IMR-90 (cell line): ENCODE results near the gene TTC19. TPM values are rescaled to one million over a fixed set of nuclear protein-coding genes. Genes with fewer than 3 reads are reported as not detected.

Experiments
- ATAC-seq: fragments of 200-7000 bp; cut with Tn5 transposase; 2 replicates; pipeline ENCODE4 v1.9.1; 2020; ENCODE audit warnings: low read depth, mild to moderate bottlenecking, moderate library complexity
- BruUV-seq: library from RNA; stranded (reverse); fragments of 400-500 nt; replicated peaks from 2 replicates; lab custom pipeline; 2021; lab: Mats Ljungman, UMichigan
- CTCF ChIA-PET: fragments of 300-600 bp; formaldehyde crosslinking; extraction: SDS; loops from one replicate; lab custom pipeline; 2021; ENCODE audit warnings: antibody characterized with exemption; lab: Yijun Ruan, JAX
- POLR2A ChIA-PET: fragments of 300-600 bp; sonication (Branson Sonifier 250); formaldehyde crosslinking; loops from one replicate; lab custom pipeline; 2022; ENCODE audit warnings: antibody characterized with exemption; ENCODE audit not compliant: unreplicated experiment; lab: Charles Lee
- DNase-seq: peaks from one replicate; pipeline ENCODE4 v3.0.0; 2013
- H2AFZ ChIP-seq: replicated peaks from 2 replicates; pipeline ENCODE3; 2013; ENCODE audit warnings: low read length, mild to moderate bottlenecking; ENCODE audit not compliant: poor library complexity
- H2AK5ac ChIP-seq: 2 replicates; pipeline ENCODE4 v1.6.1; 2013; ENCODE audit warnings: low read depth, low read length, inconsistent platforms
- H2AK9ac ChIP-seq: replicated peaks from 2 replicates; pipeline ENCODE3; 2013; ENCODE audit warnings: mild to moderate bottlenecking, low read depth, low read length, moderate library complexity; ENCODE audit not compliant: poor library complexity
- H2BK120ac ChIP-seq: 2 replicates; pipeline ENCODE4 v1.6.1; 2013; ENCODE audit warnings: low read depth, low read length, inconsistent platforms
- H2BK15ac ChIP-seq: 3 replicates; pipeline ENCODE4 v1.6.1; 2013; ENCODE audit warnings: low read depth, low read length, inconsistent platforms
- H2BK20ac ChIP-seq: 2 replicates; pipeline ENCODE4 v1.6.1; 2013; ENCODE audit warnings: low read depth, mild to moderate bottlenecking, inconsistent platforms, low read length, moderate library complexity
- H2BK5ac ChIP-seq: 2 replicates; pipeline ENCODE4 v1.6.1; 2013; ENCODE audit warnings: mild to moderate bottlenecking, low read depth, low read length, inconsistent platforms; ENCODE audit not compliant: poor library complexity, severe bottlenecking
- H3K14ac ChIP-seq: replicated peaks from 2 replicates; pipeline ENCODE4 v1.6.1; 2013; ENCODE audit warnings: low read depth, low read length, inconsistent platforms
- H3K18ac ChIP-seq: 2 replicates; pipeline ENCODE4 v1.6.1; 2013; ENCODE audit warnings: low read depth, low read length, control low read depth
- H3K23ac ChIP-seq: 2 replicates; pipeline ENCODE4 v1.6.1; 2013; ENCODE audit warnings: low read depth, low read length, inconsistent platforms
- H3K27ac ChIP-seq: 2 replicates; pipeline ENCODE4 v1.5.1; 2013; ENCODE audit warnings: mild to moderate bottlenecking, control low read depth, low read length; ENCODE audit not compliant: insufficient read depth
- H3K27me3 ChIP-seq: 2 replicates; pipeline ENCODE4 v1.6.1; 2013; ENCODE audit warnings: low read length; ENCODE audit not compliant: control insufficient read depth, insufficient read depth
- H3K36me3 ChIP-seq: 2 replicates; pipeline ENCODE4 v1.6.1; 2013; ENCODE audit warnings: low read length, mixed read lengths; ENCODE audit not compliant: control insufficient read depth, insufficient read depth
- H3K4ac ChIP-seq: 2 replicates; pipeline ENCODE4 v1.6.1; 2013; ENCODE audit warnings: low read depth, low read length, inconsistent platforms
- H3K4me1 ChIP-seq: 2 replicates; pipeline ENCODE4 v1.6.1; 2013; ENCODE audit warnings: low read length, mixed read lengths; ENCODE audit not compliant: control insufficient read depth, insufficient read depth
- H3K4me2 ChIP-seq: 2 replicates; pipeline ENCODE4 v1.6.1; 2013; ENCODE audit warnings: low read depth, mild to moderate bottlenecking, control low read depth, low read length, moderate library complexity
- H3K4me3 ChIP-seq: 2 replicates; pipeline ENCODE4 v1.5.1; 2013; ENCODE audit warnings: low read depth, mild to moderate bottlenecking, control low read depth, low read length, moderate library complexity; ENCODE audit not compliant: insufficient read depth
- H3K56ac ChIP-seq: 2 replicates; pipeline ENCODE4 v1.6.1; 2013; ENCODE audit warnings: low read length, inconsistent platforms; ENCODE audit not compliant: insufficient read depth; ENCODE audit errors: extremely low read depth
- H3K79me1 ChIP-seq, 2 experiments: 2 replicates each; pipeline ENCODE4 v1.6.1; 2013; ENCODE audit warnings: low read length in 2 of 2, inconsistent platforms in 1 of 2, low read depth in 1 of 2
- H3K9ac ChIP-seq: 2 replicates; pipeline ENCODE4 v1.6.1; 2013; ENCODE audit warnings: low read depth, low read length, control low read depth
- H3K9me1 ChIP-seq: 2 replicates; pipeline ENCODE4 v1.6.1; 2013; ENCODE audit warnings: low read length, inconsistent platforms; ENCODE audit not compliant: insufficient read depth
- H3K9me3 ChIP-seq: 2 replicates; pipeline ENCODE4 v1.6.1; 2013; ENCODE audit warnings: low read length; ENCODE audit not compliant: control insufficient read depth, insufficient read depth
- H4K20me1 ChIP-seq: 2 replicates; pipeline ENCODE4 v1.6.1; 2013; ENCODE audit warnings: low read length, inconsistent platforms; ENCODE audit not compliant: insufficient read depth
- H4K5ac ChIP-seq: 2 replicates; pipeline ENCODE4 v1.6.1; 2013; ENCODE audit warnings: mild to moderate bottlenecking, low read depth, low read length, control low read depth
- H4K8ac ChIP-seq, 2 experiments: 2 replicates each; pipeline ENCODE4 v1.6.1; 2013; ENCODE audit warnings: low read depth in 2 of 2, low read length in 2 of 2, control low read depth in 1 of 2, inconsistent platforms in 1 of 2
- H4K91ac ChIP-seq: 2 replicates; pipeline ENCODE4 v1.6.1; 2013; ENCODE audit warnings: low read depth, low read length, inconsistent platforms; ENCODE audit not compliant: insufficient read depth
- BHLHE40 ChIP-seq: fragments of 150-350 bp; IDR thresholded peaks from 2 replicates; pipeline ENCODE4 v1.6.1; 2016; ENCODE audit warnings: mild to moderate bottlenecking, low read depth, low read length
- CTCF ChIP-seq: conservative IDR thresholded peaks from 2 replicates; pipeline ENCODE4 v1.5.1; 2012; ENCODE audit warnings: mild to moderate bottlenecking, low read depth, low read length, improper control_type of control experiment
- FOS ChIP-seq: fragments of 150-350 bp; IDR thresholded peaks from 2 replicates; pipeline ENCODE4 v1.6.1; 2016; ENCODE audit warnings: low read depth, low read length
- MAFK ChIP-seq: IDR thresholded peaks from 2 replicates; pipeline ENCODE4 v1.6.1; 2012; ENCODE audit warnings: low read depth, low read length, improper control_type of control experiment
- MAZ ChIP-seq: IDR thresholded peaks from 2 replicates; pipeline ENCODE4 v1.6.1; 2012; ENCODE audit warnings: low read depth, mild to moderate bottlenecking, low read length, improper control_type of control experiment, moderate library complexity, borderline replicate concordance
- NFE2L2 ChIP-seq: fragments of 150-350 bp; IDR thresholded peaks from 2 replicates; pipeline ENCODE4 v1.6.1; 2016; ENCODE audit warnings: low read depth, mild to moderate bottlenecking, low read length
- POLR2A ChIP-seq: IDR thresholded peaks from 2 replicates; pipeline ENCODE4 v1.6.1; 2012; ENCODE audit warnings: mild to moderate bottlenecking, low read depth, low read length
- RAD21 ChIP-seq: IDR thresholded peaks from 2 replicates; pipeline ENCODE4 v1.6.1; 2012; ENCODE audit warnings: low read length, improper control_type of control experiment
- WGBS, 2 experiments: methylation state at CpG; one replicate each; pipeline versions ENCODE4 v1.1.5 to v1.1.7; 2013; ENCODE audit warnings: missing lambda C conversion rate in 2 of 2; ENCODE audit not compliant: insufficient read length in 1 of 2; ENCODE audit errors: extremely low coverage in 2 of 2; 5-methylcytosine and 5-hydroxymethylcytosine counted together
- dilution Hi-C: fragments of 300-500 bp; cut with HindIII; formaldehyde crosslinking; loops from one replicate; pipeline ENCODE4 v1.14.3; 2018; ENCODE audit warnings: low sequenced_read_pairs; ENCODE audit not compliant: unreplicated experiment
- in situ Hi-C: fragments of 300-500 bp; cut with MboI; formaldehyde crosslinking; loops from 3 replicates; pipeline ENCODE4 v1.14.3; 2019; ENCODE audit warnings: low sequenced_read_pairs, inconsistent platforms, mixed read lengths
- intact Hi-C: fragments of 100-400 bp; cut with micrococcal nuclease; formaldehyde crosslinking; loops from 2 replicates; pipeline ENCODE4 v1.10.0; 2022
- polyA plus RNA-seq, 3 experiments: library from polyadenylated mRNA; depleted of rRNA; stranded (reverse); fragments of >200 nt; gene quantifications; 2 replicates each; pipeline ENCODE4 v1.2.3, GENCODE V29; 2012; ENCODE audit warnings: low replicate concordance in 1 of 3
- total RNA-seq: library from RNA; depleted of rRNA; stranded (reverse); fragments of >200 nt; gene quantifications from 2 replicates; pipeline ENCODE4 v1.2.3, GENCODE V29; 2012
- TF ChIP-seq, protein P1 (sequence below): fragments of 150-350 bp; IDR thresholded peaks from 2 replicates; pipeline ENCODE4 v1.6.1; 2016; ENCODE audit warnings: low read depth, mild to moderate bottlenecking, low read length, moderate library complexity, borderline replicate concordance
- TF ChIP-seq, protein P2 (sequence below): fragments of 150-350 bp; IDR thresholded peaks from 2 replicates; pipeline ENCODE4 v1.6.1; 2017; ENCODE audit warnings: mild to moderate bottlenecking, antibody characterized with exemption, low read length, low read depth

Gene TTC19
- total and polyA plus RNA-seq, 2 of the 4 experiments (the other 2 are of a cell fraction), result 8.3 to 12.9 TPM

DNA sequence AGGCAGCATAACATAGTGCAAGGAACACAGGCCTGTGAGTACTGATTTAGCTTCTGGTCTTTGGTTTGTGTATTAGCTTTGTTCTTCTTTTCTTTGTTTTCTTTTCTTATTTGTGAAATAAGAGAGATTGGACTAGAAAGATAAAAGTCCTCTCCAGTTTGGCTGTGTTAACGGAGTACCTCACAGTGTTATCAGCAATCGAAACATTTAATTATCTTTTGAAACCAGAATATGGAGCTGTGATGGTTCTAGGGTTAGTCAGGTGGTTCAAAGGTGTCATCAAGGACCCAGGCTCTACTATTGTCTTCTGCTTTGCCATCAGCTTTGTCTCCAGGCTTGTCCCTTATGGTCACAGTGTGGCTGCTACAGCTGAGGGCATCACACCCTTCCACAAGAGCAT, 29.1 kb upstream of the TTC19 start:
- Histone ChIP-seq H2BK120ac (no peak overlapping the region), H3K9ac (no peak overlapping the region), H2AK5ac (no peak overlapping the region), H2BK5ac (no peak overlapping the region), H3K27ac (no peak overlapping the region), H3K4me2 (no peak overlapping the region), H2AFZ (no peak overlapping the region), H2BK15ac (no peak overlapping the region), H3K56ac (no peak overlapping the region), H3K9me1 (peaks cover 33% of the 10 kb centered on the region), H3K18ac (no peak overlapping the region), H4K5ac (no peak overlapping the region), H3K4me1 (peaks cover 13% of the 10 kb centered on the region), H2BK20ac (no peak overlapping the region), H3K79me1 (peaks cover 27 to 44% of the 10 kb centered on the region in 2 experiments), H3K23ac (no peak overlapping the region), H3K9me3 (no peaks in the 10 kb centered on the region), H4K20me1 (no peaks in the 10 kb centered on the region), H4K91ac (no peak overlapping the region), H3K27me3 (no peaks in the 10 kb centered on the region), H3K36me3 (peaks cover 5% of the 10 kb centered on the region), H4K8ac (no peak overlapping the region), H3K4ac (no peak overlapping the region), H3K4me3 (no peak overlapping the region), H2AK9ac (no peak overlapping the region), H3K14ac (no peak overlapping the region)
- dilution Hi-C loops (no loop called here), intact Hi-C loops (no loop called here), in situ Hi-C loops (loop anchor here (25.0 kb wide), 1 partner anchor 708 kb away; the partner anchor contains the start of gene PMP22)
- BruUV-seq, result no TSS peak
- no peak for ATAC-seq
- ChIA-PET CTCF (no interaction called here), POLR2A (no interaction called here)
- no peak for TF ChIP-seq CTCF
- no peak for TF ChIP-seq NFE2L2
- TF ChIP-seq, protein P1, sequence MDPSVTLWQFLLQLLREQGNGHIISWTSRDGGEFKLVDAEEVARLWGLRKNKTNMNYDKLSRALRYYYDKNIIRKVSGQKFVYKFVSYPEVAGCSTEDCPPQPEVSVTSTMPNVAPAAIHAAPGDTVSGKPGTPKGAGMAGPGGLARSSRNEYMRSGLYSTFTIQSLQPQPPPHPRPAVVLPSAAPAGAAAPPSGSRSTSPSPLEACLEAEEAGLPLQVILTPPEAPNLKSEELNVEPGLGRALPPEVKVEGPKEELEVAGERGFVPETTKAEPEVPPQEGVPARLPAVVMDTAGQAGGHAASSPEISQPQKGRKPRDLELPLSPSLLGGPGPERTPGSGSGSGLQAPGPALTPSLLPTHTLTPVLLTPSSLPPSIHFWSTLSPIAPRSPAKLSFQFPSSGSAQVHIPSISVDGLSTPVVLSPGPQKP, result no peak
- TF ChIP-seq BHLHE40, result no peak
- TF ChIP-seq POLR2A, result no peak
- no peak for TF ChIP-seq RAD21
- TF ChIP-seq, protein P2, sequence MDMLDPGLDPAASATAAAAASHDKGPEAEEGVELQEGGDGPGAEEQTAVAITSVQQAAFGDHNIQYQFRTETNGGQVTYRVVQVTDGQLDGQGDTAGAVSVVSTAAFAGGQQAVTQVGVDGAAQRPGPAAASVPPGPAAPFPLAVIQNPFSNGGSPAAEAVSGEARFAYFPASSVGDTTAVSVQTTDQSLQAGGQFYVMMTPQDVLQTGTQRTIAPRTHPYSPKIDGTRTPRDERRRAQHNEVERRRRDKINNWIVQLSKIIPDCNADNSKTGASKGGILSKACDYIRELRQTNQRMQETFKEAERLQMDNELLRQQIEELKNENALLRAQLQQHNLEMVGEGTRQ, result no peak
- TF ChIP-seq MAZ, result no peak
- TF ChIP-seq FOS, result no peak
- no peak for TF ChIP-seq MAFK
- no CpG with 5 or more reads among the region's 2 CpGs for WGBS, 2 experiments
- DNase-seq, result no peak
